HL-60/S4 treated with phorbol 12-myristate 13-acetate at 8.2 ng/mL for 4 days and 3 days (cell line): ENCODE data around the gene FOXQ1.
"Not testable (repeated sequence)": the region's sequence is repeated elsewhere in the genome, so short reads cannot be mapped to it uniquely, and the experiment has no call there.

Experiments used
- in situ Hi-C: fragments of 300-500 bp; cut with MboI; formaldehyde crosslinking; loops from 2 replicates; pipeline ENCODE4 v1.15.0; 2022; ENCODE audit warnings: low sequenced_read_pairs

FOXQ1 gene

GRCh38 chr6:1318584-1318983 lies 6.7 kb downstream of the FOXQ1 start:
- in situ Hi-C loops, result not testable (repeated sequence)

DNA sequence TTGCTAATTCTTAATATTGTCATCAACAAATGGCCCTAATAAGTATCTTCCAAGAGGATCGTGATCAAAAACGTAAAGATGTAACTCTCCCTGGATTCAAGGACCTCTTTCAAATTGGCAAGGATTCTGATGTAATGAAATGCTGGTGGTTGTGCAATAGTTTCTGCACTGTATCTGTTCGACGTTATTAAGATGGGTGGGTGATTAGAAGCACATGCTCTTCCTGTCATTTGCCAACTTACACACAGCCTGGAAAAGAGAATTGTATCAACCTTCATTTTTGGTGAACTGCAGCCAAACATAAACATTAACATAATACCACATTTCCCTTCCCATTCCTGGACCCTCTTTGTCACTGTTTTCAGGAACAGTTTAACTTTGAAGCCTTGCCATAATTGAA lies 9.8 kb downstream of the FOXQ1 start:
- in situ Hi-C loops, result no loop called here

GRCh38 chr6:1322156-1322555 lies 10.3 kb downstream of the FOXQ1 start:
- in situ Hi-C loops, result no loop called here

DNA sequence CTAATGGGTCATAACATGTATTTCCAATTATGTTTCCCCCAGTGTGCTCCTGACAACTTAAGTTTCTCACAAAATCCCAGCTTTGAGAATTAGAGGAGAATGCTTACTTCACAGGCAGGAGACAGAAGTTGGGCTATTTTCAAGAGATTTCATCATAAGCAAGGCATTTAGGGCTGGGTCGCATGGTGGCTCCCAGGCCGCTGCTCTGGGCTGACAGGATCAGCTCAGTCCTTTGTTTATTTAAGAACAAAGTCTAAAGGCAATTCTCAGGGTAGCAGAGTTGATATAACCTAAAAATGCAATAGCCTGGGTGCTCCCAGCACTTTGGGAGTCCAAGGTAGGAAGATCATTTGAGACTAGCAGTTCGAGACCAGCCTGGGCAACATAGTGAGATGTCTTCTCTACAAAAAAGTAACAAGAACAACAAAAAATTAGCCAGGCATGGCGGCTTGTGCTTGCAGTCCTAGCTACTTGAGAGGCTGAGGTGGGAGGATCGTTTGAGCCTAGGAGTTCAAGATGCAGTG lies 10.9 kb downstream of the FOXQ1 start:
- in situ Hi-C loops, result no loop called here

DNA sequence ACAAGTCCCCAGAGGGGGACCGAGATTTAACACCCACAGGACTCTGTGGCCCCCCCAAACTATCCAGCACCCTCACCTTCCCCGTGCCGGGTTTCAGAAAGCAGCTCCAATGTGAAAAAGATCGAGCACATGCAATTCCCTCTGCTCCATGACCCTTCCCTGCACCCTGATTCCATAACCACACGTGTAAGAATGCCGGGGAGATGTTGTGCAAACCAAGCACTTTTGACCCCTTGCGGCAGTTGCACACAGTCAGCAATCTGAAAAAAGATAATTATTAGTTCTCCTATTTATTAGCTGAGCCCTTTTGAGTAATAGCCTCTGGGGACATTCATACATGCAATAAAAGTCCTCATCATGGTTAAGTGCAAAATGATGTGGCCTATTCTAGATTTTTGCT lies 13.0 kb downstream of the FOXQ1 start:
- in situ Hi-C loops, result no loop called here

- in situ Hi-C loops, result no loop called here
Observed at GRCh38 chr6:1325461-1326309, 13.8 kb downstream of the FOXQ1 start.

DNA sequence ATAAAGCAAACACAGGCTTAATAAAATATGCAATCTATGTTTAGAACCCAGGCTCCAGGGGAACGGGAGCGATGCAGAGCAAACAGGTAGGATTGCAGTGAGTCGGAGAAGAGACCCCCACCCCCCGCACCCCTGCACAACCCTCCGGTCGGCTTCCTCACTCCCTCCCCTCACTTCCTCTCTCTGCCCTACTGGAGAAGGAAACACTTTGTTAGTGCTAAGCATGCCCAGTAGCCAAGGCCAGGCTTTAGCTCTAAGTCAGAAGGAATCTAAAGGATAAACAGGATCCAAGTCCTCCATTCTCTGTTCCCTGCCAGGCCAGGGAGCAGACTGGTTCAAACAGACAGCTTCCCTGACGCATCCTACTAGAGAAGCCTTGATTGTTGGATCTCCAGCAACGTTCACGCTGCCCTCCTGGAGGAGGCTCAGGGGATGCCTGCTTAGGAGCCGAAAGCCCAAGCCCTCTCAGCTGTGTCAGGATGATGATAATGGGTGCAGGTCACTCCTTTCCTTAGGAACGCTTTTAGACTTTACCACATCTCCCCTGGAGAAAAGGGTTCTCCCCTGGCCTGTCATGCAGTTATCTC lies 14.7 kb downstream of the FOXQ1 start:
- in situ Hi-C loops, result no loop called here

DNA sequence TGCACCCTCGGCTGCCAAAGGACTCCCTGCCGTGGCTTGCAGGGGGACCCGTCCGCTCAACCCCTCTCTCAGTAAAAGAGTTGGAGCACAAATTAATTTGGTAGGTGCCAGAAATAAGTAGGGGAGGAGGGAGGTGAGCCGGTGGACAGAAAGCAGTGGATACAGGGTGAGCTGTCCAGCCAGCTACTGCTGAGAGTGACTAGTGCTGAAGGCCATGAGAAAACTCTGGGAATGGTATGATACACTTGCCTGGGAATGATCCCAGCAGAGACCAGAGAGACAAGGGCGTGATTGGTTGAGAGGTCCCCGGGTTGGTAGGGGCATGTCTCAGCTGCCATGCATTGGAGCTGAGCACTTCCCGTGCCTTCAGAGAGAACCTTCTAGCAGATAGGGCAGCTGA lies 15.7 kb downstream of the FOXQ1 start:
- in situ Hi-C loops, result no loop called here

- in situ Hi-C loops, result no loop called here
Observed at GRCh38 chr6:1328129-1328800, 16.4 kb downstream of the FOXQ1 start.

DNA sequence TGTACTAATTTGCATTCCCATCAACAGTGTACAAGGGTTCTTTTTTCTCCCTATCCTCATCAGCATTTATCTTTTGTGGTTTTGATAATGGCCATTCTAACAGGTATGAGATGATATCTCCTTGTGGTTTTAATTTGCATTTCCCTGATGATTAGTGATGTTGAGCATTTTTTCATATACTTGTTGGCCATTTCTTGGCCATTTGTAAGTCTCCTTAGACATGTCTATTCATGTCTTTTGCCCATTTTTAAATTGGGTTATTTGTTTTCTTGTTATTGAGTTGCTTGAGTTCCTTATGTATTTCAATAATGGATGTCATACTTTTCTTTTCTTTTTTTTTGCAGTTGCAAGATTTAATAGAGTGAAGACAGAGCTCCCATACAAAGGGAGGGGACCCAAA lies 17.8 kb downstream of the FOXQ1 start:
- in situ Hi-C loops, result no loop called here

GRCh38 chr6:1334684-1335083 lies 22.8 kb downstream of the FOXQ1 start:
- in situ Hi-C loops, result no loop called here

- in situ Hi-C loops, result no loop called here
Observed at GRCh38 chr6:1335367-1336037, 23.6 kb downstream of the FOXQ1 start.

- in situ Hi-C loops, result no loop called here
Observed at GRCh38 chr6:1336246-1336843, 24.4 kb downstream of the FOXQ1 start.

DNA sequence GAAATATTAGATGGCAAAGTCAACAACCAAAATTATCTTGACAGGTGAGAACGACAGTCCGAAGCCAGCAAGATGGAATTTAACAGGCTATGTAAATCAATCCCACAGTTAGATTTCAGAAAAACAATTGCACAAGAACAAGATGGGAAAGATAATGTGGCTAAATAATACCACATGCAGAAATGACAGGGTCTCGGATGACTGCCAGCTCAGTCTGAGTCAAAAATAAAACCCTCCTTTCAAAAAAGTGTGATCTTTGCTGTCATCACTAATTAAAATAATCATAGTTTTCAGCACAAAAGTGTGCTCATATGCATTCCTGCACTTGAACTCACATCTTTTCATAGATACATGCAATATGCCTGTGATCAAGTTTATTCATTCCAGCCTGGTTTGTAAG lies 25.9 kb downstream of the FOXQ1 start:
- in situ Hi-C loops, result no loop called here

DNA sequence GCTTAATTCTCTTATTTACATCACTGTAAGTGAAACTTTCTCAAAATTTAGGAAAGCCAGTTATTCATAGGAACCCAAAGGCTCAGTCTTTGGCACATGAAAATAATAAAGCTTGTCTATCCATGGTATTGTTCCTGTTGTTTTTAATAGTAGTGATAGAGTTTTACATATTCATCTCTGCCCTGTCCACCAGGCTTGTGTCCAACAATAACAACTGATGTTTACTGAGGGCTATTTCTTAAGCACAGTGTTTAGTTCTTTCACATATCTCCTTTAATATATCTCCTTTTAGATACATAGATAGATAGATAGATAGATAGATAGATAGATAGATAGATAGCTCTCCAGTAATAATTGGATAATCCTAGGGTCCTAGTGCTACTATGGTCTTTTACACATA lies 34.2 kb downstream of the FOXQ1 start:
- in situ Hi-C loops, result no loop called here

DNA sequence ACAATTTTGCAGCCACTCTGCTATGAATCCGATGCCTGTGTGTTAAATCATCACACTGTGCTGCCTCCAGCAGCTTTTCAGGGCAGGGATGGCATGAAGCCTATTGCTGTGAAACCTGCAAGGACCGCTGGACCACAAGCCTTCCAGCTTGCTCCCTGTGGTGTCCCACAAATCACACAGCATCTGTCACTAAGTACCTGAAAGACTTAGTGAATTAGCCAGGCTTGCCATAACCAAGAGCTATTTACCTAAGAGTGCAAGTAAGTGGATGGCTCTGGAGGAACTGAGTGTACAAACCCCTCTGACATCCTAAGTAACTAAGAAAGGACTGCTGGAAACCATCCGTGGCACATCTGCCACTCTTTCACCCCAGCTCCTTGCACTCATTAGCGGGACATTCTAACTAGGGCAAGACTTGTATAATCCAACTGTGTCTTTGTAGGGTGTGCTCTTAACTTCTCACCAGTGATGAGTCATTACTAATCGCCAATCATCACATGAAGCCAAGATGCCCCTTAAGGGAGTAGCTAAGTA lies 34.7 kb downstream of the FOXQ1 start:
- in situ Hi-C loops, result no loop called here

DNA sequence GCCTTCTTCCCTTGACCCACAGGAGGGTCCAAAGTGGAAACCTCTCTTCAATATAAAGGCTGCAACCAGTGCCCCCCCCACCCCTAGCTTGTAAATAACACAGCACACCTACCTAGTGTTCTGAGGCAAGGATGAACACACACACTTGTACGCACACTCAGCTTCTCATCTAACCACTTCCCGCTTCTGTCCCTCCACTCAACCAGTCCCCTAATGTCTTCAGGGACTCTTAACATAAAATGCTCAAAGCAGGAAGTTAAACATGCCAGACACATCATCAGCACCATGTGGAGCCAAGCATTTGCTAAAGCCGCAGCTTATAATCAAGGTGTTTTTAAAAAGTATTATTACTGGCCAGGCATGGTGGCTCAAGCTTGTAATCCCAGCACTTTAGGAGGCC lies 35.3 kb downstream of the FOXQ1 start:
- in situ Hi-C loops, result no loop called here

- in situ Hi-C loops, result no loop called here
Observed at GRCh38 chr6:1348675-1349074, 36.8 kb downstream of the FOXQ1 start.

- in situ Hi-C loops, result no loop called here
Observed at GRCh38 chr6:1349655-1350054, 37.8 kb downstream of the FOXQ1 start.

DNA sequence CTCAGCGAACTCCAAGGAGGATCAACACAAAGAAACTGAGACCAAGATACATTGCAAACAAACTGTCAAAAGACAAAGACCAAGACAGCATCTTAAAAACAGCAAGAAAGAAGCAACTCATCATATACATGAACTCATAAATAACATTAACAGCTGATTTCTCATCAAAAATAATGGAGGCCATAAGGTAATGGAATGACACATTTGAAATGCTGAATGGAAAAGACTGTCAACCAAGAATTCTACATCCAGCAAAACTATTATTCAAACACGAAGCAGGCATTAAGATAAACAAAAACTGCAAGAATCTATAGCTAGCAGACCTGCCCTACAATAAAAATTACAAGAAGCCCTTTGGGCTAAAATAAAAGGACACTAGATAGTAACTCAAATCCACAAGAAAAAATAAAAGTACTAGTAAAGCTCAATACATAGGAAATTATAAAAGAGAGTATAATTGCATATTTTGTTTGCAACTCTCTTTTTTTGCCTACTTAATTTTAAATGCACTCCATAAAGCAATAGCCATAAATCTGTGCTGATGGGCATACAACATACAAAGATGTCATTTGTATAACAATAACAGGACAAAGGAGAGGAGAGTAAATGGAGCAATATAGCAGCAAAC lies 39.6 kb downstream of the FOXQ1 start:
- in situ Hi-C loops, result no loop called here
